DMS 273 (cell line): Measurements from ENCODE around the gene LMAN2.
"Not testable (repeated sequence)": the region's sequence is repeated elsewhere in the genome, so short reads cannot be mapped to it uniquely, and the experiment has no call there.

Experiments used
- DNase-seq: peaks from one replicate; lab custom pipeline; 2025; ENCODE audit not compliant: unreplicated experiment; lab: John Stamatoyannopoulos, UW

The LMAN2 gene

GRCh38 chr5:177349762-177350161, 1.7 kb downstream of the LMAN2 start:
- no peak for DNase-seq

DNA sequence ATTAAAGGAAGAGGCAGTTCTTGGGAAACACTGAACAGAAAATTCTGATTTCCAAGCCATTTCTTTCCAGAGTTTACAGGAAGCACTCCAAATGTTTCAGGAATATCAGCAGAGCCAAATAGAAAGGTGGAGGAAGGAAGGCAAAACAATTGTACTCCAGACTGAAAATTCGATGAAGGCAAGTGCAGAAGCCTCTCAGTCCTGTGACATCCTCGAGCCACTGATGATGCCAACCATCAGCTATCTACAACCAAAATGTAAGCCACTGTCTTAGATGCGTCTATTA, 2.2 kb downstream of the LMAN2 start:
- DNase-seq, result no peak

GRCh38 chr5:177347699-177348098, 3.8 kb downstream of the LMAN2 start:
- DNase-seq, result no peak

DNA sequence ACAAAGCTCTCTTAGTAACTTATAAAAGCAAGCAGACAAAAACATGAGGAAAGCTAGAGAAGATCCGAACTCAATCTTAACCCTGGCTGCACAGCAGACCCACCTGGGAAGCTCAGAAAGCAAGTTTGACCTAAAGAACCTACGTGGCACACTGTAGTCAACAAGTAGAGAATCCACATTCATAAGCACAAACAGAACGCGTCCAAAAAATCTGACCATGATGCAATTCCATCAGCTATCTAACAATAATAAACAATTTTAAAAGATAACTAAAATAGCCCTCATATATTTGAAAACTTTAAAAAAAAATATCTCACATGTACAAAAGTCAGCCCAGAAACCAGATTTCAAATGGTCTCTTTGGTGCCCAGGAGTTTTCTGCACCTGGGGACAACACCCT, 4.6 kb downstream of the LMAN2 start:
- DNase-seq, result no peak

GRCh38 chr5:177344891-177345290, 6.6 kb downstream of the LMAN2 start:
- no peak for DNase-seq

DNA sequence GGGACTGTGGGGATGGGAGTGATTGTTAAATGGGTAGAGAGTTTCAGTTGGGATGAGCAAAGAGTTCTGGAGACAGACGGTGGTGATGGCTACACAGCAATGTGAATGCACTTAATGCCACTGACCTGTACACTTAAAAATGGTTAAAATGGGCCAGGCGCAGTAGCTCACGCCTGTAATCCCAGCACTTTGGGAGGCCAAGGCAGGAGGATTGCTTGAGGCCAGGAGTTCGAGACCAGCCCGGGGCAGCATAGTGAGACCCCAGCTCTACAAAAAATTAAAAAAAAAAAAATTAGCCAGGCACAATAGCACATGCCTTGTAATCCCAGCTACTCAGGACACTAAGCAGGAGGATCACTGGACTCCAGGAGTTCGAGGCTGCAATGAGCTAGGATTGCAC, 7.7 kb downstream of the LMAN2 start:
- no peak for DNase-seq

GRCh38 chr5:177343000-177343399, 8.5 kb downstream of the LMAN2 start:
- not testable (repeated sequence) for DNase-seq

- DNase-seq, result no peak
These were observed 12.3 kb downstream of the LMAN2 start for GRCh38 chr5:177339107-177339638.

- no peak for DNase-seq
These were observed 13.0 kb downstream of the LMAN2 start for GRCh38 chr5:177338251-177339106.

GRCh38 chr5:177336603-177337494, 14.6 kb downstream of the LMAN2 start:
- no peak for DNase-seq

DNA sequence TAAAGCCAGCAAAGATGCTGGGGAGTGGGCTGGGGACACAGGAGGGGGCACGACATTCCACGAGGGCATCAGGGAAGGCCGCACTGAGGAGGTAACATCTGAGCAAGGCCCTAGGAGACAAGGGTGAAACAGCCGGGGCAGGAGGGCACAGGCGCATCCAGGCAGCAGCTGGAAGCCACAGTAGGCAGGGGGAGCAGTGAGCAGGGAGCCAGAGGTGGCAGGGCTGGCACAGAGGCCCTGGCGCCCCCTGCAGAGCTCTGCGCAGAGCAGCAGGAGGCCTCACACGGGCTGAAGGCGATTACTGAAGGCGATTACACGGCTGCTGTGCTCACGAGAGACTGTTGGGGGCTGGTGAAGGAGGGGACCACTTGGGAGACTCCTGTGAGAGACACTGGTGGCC, 15.4 kb downstream of the LMAN2 start:
- DNase-seq, result peak; percentile 72

DNA sequence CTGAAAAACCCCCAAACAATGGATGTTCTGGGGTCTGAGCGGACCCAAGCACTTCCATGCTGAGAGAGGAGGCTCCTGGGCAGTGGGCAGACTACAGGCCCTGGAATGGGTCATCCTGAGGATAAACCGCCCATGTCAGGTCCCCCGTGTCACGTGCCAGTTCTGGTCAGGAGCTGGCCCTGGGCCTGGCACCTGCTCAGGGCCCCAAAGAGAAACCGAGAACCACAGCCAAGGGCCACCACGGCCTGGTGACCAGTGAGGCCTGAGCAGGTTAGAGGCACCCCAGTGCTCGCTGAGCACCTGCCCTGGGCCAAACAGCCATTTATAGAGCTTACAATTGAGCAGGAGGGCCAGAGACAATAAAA, 15.8 kb downstream of the LMAN2 start:
- DNase-seq, result no peak

GRCh38 chr5:177334781-177335700, 16.4 kb downstream of the LMAN2 start:
- no peak for DNase-seq

- no peak for DNase-seq
These were observed 17.3 kb downstream of the LMAN2 start for GRCh38 chr5:177334155-177334551.

DNA sequence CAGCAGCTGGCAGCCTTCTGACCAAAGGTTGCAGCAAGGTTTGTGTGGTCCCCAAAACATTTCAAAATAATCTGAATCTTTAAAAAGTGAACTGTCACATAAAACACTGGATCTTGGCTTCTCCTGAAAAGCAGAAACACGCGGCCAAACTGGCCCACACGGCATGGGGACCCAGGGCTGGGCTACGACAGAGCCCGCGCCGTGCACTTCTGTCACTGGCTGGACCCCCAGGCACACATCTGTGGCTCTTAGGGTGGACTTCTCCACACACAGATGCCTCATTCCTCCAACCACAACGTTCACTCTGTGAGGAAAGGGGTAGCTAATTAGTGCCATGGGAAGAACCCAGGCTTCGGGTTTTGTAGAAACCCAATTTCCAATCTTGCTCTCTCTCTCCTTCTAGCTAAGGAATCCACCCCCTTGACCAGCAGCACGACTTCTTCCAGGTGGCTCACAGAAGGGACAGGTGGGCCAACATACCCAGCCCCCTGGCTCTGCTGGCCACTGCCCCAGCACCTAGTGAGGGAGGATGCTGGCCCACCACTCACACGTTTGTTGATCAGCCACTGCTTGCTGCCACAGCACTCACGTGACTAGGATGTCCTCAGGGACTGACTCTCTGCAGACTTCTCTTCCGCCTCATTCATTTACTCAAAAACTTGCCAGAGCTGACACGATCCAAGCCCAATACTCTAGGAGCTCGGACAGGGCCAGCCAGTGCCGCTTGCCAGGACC, 17.9 kb downstream of the LMAN2 start:
- no peak for DNase-seq

- no peak for DNase-seq
These were observed 18.6 kb downstream of the LMAN2 start for GRCh38 chr5:177332896-177333260.

- DNase-seq, result no peak
These were observed 19.2 kb downstream of the LMAN2 start for GRCh38 chr5:177332031-177332895.

DNA sequence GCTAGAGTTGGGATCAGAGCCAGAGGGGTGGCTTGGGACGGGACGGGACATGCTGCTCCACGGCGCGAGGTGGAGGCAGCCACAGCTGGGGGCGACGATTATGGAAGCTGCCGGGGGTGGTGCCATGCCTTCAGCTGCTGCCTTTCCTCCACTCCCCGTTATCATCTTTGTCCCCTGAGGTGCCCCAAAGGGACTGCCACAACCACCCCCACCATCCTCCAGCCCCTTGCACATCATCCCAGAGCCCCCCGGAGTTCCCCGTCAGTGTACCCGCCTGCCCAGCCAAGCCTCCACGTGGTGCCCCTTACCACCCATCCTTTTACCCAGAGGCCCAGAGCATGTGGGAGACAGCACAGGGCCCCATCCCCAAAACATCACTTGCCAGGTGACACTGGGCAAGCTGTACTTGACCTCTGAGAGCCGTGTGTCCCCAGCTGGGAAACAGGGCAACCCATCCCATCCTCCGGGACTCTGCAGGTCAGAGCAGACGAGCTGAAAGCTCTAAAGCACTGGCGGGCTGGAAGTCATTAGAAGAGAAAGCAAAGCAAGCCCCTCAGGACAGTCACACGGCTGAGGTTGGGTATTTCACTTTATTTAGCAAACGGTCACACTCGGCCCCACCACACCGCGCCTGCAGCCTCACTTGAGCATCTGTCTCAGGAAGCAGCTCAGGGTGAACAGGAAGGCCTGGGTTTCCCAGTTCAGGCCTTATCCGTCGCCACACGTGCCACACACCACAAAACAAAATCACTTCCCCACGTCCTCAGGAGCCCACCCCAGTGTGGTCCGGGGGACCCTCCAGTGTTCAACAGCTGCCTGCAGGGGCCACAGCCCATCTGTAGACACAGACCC, 20.3 kb downstream of the LMAN2 start:
- no peak for DNase-seq

DNA sequence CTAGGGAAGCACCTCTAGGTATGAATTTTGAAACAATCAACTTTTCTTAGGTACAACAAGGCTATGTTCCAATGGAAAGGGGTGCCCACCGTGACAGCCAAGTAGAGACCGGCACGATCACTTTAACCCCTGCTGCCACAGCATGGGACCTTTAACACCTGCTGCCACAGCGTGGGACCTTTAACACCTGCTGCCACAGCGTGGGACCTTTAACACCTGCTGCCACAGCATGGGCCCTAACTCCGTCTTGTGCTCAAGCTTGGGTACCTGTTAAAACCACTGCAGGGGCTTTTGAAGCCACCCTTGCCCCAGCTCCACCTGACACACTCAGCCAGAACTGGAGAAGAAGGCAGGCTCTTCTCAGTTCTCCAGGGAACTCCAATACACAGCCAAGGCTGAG, 21.6 kb downstream of the LMAN2 start:
- DNase-seq, result no peak
